NCI-H510A treated with DMSO at 0.1 percent for 48 hours (cell line): Measurements from ENCODE around the gene PLA2R1.

Experiments
- DNase-seq: peaks from one replicate; lab custom pipeline; 2025; lab: John Stamatoyannopoulos, UW

PLA2R1 gene

DNA sequence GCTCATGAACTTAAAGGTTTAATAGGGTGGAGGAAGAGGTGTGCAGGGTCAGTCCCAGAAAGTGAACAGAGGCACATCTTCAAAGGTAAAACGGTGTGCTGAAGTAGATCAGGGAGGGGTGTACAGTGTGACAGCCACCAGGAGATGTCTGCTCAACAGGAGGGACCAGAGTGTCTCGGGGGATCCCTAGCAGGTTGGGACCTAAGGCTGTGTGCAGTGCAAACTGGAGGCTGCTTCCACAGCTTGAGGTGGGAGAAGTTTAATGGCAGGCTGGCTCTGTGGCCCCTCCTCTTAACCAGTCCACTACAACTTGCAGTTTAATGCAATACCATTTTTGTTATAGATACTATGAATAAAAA, 33.2 kb downstream of the PLA2R1 start:
- DNase-seq: no peak

DNA sequence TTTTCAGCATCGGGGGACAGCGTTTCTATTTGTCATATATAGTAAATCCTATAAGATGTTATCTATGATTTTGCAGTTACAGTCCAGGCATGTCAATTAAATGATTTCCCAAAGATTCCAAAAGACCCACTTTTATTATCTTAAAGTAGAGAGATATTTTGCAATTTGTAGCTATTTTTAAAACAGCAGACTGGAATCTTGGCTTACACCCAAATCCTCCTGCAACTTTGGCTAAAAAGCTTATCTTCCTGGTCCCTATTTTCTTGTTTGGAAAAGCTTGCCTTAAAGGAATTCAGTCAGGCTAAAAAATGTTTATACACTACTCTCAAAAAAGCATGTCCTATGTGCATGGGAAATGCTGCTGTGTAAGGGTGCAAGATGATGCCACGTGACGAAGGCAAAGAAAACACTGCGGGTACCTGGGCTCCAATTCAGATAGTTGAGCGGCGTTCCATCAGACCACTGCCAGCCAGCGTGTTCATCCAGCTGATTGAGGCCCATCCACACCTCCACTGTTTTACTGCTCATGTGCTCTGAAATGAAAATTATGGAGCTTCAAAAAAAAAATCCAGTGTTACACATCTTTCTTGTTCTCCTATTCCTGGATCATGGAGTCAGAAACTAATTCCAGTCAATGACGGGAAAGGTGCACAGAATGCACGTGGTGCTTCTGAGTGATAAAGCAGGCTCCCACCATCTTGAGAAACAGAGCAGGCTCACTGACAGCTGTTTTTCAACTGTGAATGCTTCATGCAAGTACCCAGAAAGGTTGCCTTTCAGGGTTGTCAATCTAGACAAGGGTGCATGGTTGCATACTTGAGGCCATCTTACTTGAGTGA, 33.8 kb downstream of the PLA2R1 start:
- no peak for DNase-seq

DNA sequence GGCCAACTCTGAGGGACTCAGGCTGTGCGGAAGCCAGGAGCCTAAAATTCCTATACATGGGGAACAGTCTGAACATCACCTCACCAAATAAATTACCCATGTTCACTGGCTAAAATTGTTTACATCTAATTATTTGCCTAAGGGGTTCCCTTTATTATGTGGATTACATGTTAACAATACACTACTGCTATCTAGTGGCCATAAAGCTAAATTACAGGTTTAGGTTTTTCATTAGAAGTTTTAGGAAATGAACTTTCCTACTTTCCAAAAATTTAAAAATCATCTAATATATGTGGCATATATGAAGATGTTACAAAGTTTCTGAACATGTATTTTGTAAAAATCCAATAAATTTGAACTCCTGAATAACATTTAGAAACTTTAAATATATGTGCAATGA, 40.3 kb downstream of the PLA2R1 start:
- no peak for DNase-seq

DNA sequence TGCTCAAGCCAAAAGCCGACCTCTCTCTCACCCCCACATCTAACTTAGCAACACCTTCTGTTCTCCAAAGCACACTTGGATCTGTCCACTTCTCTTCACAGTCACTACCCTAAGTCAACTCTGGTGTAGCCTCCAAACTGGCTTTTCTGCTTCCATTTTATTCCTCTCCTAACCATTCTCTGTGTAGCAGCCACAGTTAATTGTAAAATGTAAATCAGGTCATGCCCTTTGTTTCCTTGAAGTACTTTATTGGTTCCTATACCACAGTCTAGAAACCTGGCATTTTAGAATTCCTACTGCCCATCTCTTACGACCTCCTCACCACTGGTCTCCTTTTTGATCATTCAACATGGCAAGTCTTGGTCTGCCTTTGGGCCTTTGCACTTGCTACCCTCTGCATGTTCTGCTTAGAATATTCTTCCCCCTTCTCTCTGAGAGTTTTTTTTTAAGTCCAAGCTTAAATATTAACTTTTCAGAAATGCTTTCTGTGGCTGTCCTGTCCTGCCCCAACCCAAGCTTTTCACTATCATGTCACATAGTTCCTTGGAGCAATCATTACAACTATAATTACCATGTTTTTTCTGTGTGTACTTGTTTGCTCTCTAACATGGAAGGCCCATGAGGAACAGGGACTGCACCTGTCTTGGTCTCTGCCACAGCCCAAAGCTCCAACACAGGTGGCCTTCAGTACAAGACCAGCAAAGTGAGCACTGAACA, 42.9 kb downstream of the PLA2R1 start:
- DNase-seq: no peak

- DNase-seq: no peak
Measured at GRCh38 chr2:160015746-160016145, 46.7 kb downstream of the PLA2R1 start.

DNA sequence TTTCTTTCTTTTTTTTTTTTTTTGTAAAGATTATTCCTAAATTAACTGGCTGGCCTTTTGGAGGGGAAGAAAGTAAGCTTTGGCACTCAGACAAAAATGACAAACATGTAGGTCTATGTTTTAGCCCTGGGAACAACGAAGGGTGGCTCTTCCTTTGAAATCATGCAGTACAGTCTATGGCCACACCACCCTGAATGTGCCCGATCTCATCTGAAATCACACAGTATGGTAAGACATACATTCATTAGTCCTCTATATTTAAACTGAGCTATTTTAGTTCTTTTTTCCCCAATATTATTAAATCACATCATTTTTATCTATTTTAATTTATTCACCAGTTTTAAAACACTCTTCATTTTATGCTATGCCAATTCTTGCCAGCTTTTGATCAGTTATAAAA, 48.2 kb downstream of the PLA2R1 start:
- no peak for DNase-seq

GRCh38 chr2:160010361-160011145, 51.9 kb downstream of the PLA2R1 start:
- DNase-seq: no peak

DNA sequence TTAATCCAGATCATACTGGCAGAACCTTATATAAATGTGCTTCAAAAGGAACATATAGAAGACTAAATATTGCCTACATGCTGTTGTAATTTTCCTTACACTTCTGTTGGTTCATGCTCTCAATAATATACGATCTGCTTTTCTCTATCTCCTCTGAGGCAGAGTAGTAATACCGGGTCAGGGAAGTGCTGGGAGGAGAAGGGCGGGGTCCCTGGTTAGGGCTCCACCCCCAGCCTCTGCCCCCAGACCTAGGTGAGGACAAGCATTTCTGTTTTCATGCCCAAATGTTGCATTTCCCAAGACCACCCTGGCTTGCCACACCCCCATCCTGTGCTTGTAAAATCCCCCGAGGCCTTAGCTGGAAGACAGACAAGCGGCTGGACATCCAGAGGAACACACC, 55.3 kb downstream of the PLA2R1 start:
- DNase-seq: no peak

DNA sequence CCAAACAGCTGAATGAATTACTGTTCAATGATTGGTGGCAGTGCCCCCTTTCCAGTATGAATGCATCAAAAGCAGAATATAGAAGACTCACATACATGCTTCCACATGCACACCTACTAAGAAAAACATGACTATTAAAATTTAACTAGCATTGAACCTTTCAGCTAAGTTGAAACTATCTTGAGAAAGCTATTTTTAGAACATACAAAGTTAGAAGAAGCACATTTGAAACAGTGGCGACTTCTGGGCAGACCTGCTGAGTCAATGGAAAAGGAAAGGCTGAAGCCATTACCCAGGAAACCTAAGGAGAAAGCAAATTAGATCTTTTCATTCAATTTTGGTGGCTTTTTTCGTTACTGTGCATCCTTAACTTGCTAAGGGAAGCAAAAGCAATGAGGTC, 55.9 kb downstream of the PLA2R1 start:
- no peak for DNase-seq

- DNase-seq: no peak
Measured at GRCh38 chr2:160005908-160006307, 56.5 kb downstream of the PLA2R1 start.

DNA sequence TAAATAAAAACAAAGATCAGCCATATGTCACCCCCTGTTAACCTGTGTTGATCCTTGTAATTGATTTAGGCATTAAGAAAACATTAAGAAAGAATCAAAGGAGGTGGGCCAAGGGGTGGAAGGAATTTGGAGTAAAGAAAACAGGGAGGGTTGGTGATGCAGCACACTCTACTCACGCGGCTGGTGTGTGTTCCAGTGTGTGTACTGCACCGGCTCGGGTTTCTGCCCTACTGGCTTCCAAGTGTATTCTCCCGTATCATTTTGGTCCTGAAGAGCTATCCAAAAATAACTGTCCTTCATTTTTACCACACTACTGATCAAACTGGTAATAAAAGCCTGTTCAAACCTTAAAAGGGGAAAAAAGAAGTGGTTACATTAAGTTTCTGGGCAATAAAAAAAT, 56.9 kb downstream of the PLA2R1 start:
- DNase-seq: no peak

DNA sequence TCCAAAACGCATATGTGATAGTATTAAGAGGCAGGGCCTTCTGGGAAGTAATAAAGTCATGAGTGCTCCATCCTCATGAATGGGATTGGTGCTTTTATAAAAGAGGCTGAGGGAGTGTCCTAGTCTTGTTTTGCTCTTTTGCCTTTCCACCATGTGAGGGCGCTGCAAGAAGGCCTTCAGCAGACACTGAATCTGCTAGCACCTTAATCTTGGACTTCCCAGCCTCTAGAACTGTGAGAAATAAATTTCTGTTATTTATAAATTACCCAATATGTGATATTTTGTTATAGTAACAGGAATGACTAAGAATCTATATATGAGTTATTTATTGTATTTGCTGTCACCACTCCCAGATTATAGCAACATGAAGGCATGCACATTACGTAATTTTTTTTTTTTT, 63.5 kb downstream of the PLA2R1 start:
- no peak for DNase-seq

- no peak for DNase-seq
Measured at GRCh38 chr2:159998243-159998642, 64.2 kb downstream of the PLA2R1 start.

DNA sequence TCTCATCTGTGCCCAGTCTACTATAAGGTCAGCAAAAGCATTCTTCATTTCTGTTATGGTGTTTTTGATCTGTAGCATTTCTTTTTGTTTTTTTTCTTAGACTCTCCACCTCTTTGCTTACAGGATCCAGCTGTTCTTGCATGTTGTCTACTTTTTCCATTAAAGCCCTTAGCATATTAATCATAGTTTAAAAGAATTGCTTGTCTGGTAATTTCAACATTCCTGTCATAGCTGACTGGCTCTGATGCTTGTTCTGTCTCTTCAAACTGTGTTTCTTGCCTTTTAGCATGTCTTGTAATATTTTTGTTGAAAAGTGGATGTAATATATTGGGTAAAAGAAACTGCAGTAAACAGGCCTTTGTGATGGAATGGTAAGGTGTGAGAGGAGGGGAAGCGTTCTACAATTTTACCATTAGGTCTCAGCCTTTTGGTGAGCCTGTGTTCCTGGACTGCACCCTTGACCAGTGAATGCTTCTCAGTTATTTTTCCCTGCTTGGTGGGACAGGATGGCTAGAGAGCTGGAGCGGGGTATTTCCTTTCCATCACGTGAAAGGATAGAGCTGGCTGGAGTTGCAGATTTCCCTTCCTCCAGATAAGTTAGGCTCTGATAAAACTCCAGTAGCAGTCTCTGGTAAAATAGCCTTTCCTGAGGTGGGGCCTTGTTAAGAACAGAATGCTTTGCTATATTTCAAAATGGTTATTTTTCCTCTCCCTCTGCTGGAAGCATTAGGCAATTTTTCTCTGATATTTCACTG, 65.4 kb downstream of the PLA2R1 start:
- no peak for DNase-seq

DNA sequence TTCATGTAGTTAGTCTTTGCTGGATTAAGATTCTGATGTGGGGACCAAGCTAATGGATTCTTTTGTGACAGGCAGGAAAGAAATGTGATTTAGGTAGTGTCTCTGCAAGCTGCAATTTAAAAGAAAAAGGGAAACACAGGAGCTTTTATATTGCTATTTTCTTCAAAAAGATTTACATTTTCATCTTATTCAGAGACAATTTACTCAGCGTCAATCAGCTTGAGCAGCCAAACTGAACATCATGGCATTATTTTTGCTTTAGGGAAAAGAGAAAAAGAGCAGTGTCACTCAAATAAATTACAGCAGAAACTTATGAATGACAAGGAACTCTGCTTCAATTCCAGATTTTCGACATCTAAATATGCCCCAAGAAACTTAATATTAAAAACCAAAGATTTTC, 67.4 kb downstream of the PLA2R1 start:
- no peak for DNase-seq

- DNase-seq: no peak
Measured at GRCh38 chr2:159989249-159989648, 73.2 kb downstream of the PLA2R1 start.

GRCh38 chr2:159988412-159988970, 73.9 kb downstream of the PLA2R1 start:
- DNase-seq: no peak

DNA sequence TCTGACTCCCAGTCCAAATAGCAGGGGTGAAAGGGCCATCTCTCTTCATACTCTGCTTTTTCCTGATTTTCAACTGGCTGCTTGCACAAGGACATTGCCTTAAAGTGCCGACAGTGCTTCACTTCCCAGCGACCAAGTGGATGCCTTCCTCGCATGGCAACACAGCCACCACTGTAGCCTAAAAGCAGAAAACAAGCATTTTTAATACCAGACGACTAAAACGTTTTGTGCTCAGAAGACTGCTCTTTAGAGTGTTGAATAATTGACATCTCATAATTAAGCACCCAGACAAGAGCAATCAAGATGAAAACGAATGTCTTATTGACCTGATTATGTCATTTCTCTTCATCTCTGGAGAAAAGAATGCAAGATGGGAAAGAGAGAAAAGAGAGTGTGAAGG, 75.2 kb downstream of the PLA2R1 start:
- DNase-seq: no peak

- DNase-seq: no peak
Measured at GRCh38 chr2:159985656-159986055, 76.8 kb downstream of the PLA2R1 start.

DNA sequence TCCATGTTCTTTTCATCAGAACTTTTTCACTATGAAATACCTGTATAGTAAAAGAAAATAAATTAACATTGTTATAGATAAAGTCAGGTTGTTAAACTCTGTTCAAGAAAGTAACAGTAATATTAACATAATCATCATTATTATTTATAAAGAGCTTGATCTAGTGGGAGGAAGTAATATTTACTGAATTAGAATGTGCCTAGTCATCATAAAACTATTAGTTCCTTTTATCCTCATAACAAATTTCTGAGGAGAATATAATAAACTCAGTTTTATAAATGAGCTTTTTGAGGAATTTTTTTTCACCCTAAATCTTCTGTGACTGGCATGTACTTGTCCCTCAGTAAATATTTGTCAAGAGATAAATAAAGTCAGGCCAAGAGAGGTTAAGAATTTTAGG, 78.4 kb downstream of the PLA2R1 start:
- no peak for DNase-seq

DNA sequence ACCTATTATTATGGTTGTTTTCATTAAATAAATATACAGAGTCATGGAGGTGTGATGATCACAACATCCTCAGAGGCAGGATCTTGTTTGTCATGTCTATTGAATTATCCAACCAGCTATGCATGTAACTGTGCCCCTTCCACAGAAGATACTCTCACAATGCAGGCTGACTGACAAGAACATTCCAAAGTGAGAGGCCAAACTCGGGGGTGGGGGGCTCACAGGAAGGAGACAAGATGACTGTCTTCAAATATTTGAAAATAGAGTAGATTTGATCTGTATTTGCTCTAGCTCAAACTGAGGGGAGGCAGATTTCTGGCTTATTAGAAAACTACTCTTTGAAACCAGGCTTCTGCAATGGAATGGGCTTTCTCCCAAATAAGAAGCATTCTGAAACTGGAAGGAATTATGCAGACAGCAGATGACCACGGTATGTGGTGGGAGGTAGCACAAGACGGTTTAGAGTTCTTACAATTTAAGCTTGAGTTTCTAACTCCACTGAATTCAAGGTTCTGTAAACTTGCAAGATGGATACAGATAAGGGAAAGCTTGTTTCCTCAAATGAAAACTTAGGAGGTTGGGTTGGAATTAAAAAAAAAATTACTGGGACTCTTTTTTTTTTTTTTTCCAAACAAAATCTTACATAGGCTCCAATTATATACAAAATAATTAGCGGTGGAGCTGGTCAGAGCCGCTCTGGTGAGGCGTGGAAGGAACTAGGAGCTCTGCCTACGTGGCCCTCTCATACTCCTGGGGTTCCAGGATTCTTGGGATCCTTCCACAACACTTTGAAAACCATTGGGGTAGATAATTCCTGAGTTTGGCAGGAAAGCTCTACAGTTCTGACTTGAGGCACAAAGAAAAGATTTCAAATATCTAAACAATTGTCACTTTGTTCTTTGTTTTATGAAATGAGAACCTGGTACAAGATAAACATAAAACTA, 79.3 kb downstream of the PLA2R1 start:
- no peak for DNase-seq
